GM19043 (cell line): ENCODE results near the gene OR10P1.
"Not testable (repeated sequence)": the region's sequence is repeated elsewhere in the genome, so short reads cannot be mapped to it uniquely, and the experiment has no call there.

Experiments used
- ATAC-seq: cut with Tn5 transposase; IDR thresholded peaks from one replicate; pipeline ENCODE4 v1.9.1; 2021; ENCODE audit warnings: low read depth; ENCODE audit not compliant: unreplicated experiment

The OR10P1 gene

DNA sequence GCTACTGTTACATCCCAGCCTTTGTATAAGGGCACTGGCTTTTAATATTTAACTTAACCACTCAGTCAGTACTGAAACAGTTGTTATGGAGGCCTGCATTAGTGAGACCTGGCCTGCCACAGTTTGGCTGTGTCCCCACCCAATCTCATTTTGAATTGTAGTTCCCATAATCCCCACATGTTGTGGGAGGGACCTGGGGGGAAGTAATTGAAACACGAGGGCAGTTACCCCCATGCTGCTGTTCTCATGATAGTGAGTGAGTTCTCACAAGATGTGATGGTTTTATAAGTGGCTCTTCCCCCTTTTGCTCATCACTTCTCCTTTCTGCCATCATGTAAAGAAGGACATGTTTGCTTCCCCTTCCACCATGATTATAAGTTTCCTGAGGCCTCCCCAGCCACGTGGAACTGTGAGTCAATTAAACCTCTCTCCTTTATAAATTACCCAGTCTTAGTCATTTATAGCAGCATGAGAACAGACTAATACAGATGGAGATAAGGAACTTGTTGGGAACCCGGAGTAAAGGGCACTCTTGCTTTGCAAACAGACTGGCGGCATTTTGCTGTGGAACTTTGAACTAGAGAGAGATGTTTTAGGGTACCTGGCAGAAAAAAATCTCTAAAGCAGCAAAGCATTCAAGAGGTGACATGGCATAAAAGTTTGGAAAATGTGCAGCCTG is 14.1 kb downstream of the OR10P1 start:
- not testable (repeated sequence) for ATAC-seq

GRCh38 chr12:55651299-55651683 is 14.6 kb downstream of the OR10P1 start:
- ATAC-seq = no peak

DNA sequence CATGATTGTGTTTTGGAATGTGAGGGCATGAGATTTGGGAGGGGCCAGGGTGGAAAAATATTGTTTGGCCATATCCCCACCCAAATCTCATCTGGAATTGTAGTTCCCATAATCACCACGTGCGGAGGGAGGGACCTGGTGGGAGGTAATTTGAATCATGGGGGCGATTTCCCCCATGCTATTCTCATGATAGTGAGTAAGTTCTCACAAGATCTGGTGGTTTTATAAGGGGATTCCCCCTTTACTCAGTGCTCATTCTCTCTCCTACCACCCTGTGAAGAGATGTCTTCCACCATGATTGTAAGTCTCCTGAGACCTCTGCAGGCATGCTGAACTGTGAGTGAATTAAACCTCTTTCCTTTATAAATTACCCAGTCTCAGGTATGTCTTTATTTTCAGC is 15.7 kb downstream of the OR10P1 start:
- ATAC-seq = no peak

GRCh38 chr12:55653031-55653430 is 16.3 kb downstream of the OR10P1 start:
- no peak for ATAC-seq

GRCh38 chr12:55654511-55655214 is 18.0 kb downstream of the OR10P1 start:
- ATAC-seq = no peak

GRCh38 chr12:55657212-55657611 is 20.5 kb downstream of the OR10P1 start:
- no peak for ATAC-seq

DNA sequence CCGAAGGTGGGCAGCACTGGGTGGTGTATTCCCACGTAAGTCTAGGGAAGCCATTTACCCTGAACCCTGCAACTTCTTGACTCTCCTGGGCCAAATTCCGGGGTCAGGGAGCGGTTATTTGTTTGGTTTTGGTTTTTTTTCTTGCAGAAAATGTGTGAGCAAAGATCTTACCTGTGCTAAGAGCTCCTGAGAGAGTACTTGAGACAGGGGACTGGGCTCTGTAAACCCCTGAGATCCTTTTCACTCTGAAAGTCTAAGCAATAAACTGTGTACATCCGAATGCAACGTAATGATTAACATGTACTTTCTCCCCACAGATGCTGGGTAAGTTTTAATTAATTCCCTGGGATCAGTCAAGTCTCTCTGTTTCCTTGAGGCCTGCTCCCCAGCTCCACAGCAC is 21.5 kb downstream of the OR10P1 start:
- ATAC-seq = no peak

- no peak for ATAC-seq
Observed at GRCh38 chr12:55658635-55659391, 22.1 kb downstream of the OR10P1 start.

DNA sequence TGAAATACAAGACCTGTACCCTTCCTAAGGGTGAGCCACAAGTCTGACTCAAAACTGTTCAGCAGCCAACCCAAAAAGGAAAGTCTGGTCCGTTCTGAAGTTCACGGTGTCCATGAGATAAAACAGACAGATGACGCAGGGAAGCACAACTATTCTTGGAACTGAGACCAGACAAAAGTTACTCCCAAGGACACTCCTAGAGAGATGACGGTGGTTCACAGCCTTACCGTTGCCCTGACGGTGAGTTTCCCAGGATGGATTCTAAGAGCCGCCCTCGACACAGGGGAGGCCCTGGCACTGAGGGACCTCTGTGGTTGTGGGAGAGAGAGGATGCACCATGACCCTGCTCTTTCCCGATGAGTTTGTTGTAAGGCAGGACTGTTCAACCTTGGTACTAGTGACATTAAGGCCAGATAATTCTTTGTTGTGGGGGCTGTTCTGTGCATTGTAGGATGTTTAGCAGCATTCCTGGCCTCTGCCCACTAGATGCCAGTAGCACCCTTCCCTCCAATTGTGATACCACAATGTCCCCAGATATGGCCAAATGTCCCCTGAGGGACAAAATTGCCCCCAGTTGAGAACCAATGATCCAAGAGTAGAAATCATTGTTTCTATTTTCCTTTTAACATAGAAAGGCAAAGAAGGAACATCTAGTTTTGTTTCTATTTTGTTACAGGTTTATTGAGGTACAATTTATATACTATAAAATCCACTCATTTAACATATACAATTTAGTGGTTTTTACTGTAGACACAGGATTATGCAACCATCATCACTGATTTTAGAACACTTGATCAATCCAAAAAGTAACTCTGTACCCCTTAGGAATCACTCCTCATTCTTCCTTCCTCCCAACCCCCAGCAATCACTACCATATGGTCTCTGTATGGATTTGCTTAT is 23.0 kb downstream of the OR10P1 start:
- no peak for ATAC-seq

DNA sequence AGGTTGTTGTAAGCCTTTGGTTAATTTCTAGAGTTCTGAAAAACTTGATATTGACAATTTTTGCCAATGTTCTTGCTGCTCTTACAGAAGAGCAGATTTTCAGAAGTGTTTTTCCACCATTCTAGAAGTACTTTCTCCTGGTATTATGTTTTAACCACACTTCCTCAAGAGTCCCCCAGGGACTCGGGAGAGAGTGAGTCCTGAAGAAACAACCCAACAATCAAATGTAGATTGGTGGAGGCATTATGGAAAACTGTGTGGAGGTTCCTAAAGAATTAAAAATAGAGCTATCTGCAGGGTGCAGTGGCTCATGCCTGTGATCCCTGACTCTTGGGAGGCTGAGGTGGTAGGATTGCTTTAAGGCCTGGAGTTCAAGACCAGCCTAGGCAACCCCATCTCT is 26.7 kb downstream of the OR10P1 start:
- no peak for ATAC-seq

DNA sequence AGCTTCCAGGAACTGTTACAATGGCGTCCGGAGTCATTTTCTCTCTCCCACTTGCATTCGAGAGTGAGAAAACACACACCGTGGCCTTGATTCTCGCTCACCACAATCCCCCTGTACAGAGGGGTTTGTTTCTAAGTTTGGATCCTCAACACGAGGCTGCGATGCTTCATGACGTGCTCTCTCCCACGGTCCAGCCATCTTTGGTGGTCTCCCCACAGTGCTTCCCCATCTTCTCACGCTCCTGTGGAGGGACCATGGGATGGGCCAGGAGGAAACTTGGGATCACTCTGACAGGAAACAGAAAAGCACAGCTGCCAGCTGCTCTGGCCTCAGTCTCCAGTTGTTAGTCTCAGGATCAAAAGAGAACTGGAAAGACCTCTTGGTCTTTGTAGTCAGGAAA is 28.1 kb downstream of the OR10P1 start:
- ATAC-seq = no peak

DNA sequence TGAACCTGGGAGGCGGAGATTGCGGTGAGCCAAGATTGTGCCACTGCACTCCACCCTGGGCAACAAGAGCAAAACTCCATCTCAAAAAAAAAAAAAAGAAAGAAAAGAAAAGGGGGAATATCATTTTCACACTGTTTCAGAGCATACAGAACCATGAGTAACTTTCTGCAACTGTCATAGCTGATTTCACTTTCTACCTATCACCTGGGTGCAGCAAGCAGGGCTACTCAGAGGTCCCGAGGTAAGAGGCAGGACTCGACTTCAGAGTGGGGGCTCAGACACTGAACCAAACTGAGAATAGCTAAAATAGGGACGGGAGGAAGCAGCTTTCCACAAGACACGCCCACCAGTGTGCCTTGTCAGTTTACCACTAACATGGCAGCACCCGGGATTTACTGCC is 29.8 kb downstream of the OR10P1 start:
- ATAC-seq = no peak

DNA sequence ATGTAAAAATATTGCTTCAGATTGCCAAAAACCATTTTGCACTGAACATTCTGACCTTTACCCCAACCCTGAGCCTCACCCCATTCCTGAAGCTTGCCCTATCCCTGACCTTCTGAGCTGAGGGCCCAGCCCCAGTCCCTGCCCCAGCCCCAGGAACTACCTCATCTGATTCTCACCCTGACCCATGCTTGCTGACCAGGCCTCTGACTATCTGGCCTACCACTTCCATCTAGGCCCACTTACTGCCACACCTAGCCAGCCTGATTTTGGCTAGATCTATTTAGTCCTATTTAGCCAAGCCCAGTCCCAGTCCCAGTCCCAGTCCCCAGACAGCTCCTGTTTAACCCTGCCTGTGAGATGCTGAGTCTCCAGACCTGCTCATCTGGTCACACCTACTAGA is 33.6 kb downstream of the OR10P1 start:
- no peak for ATAC-seq

DNA sequence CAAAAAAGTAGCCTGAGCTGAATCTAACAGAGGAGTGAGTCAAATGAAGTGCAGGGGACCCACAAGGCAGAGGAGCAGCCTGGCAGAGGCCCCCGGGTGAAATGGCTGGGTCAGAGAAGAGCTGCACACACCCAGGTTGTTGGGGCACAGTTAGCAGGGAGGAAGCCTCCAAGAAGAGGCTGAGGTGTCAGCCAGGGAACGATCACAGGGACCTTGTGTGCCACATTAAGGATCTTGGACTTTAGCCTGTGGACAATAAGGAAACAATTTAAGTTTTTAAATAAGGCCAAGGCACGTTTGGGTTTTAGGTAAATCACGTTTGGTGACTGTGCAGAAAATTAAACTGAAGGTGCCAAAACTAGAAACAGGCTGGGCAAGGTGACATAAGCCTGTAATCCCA is 35.1 kb downstream of the OR10P1 start:
- ATAC-seq = no peak

GRCh38 chr12:55673638-55674037 is 36.9 kb downstream of the OR10P1 start:
- peak; percentile 100 for ATAC-seq

- no peak for ATAC-seq
Observed at GRCh38 chr12:55675666-55676065, 39.0 kb downstream of the OR10P1 start.

- ATAC-seq = no peak
Observed at GRCh38 chr12:55676707-55677106, 40.0 kb downstream of the OR10P1 start.

GRCh38 chr12:55679691-55680090 is 43.0 kb downstream of the OR10P1 start:
- no peak for ATAC-seq

GRCh38 chr12:55681142-55682077 is 44.7 kb downstream of the OR10P1 start:
- no peak for ATAC-seq
